ENCODE results near the gene TRMT1. TPM values are rescaled to one million over a fixed set of nuclear protein-coding genes. Genes with fewer than 3 reads are reported as not detected.

TRMT1 gene
- total and polyA plus RNA-seq, 2 of the 8 experiments (the other 6 are each of a cell fraction or from before 2014, with no cell fraction given): 77.4 to 99.3 TPM

GRCh38 chr19:13120031-13120430 is 3.5 kb upstream of the TRMT1 start:
- Histone ChIP-seq H4K5ac (ENCODE audit: insufficient read length, low read depth, low read length) (no peak overlapping the region), H4K91ac (replicated peaks; ENCODE audit: insufficient read length, low read length) (no peak overlapping the region), H3K4ac (replicated peaks; ENCODE audit: insufficient read length, low read depth, low read length) (no peak overlapping the region), H2BK12ac (ENCODE audit: low read depth, low read length) (peak overlapping the region; percentile 97; the same call in 1 of the 2 replicates), H3K9me3 (ENCODE audit: insufficient read depth in 2 of 2, low read depth in 1 of 2, low read length in 1 of 2) (no peaks in the 10 kb centered on the region), H2BK120ac (replicated peaks; ENCODE audit: low read depth, low read length) (no peak overlapping the region), H4K20me1 (replicated peaks in 1 of 2; ENCODE audit: control insufficient read depth in 1 of 2, insufficient read depth in 2 of 2, low read length in 2 of 2) (peaks cover 49 to 51% of the 10 kb centered on the region in 2 experiments), H2BK5ac (ENCODE audit: low read depth, low read length) (peak overlapping the region; percentile 92; the same call in 1 of the 2 replicates), H2AFZ (ENCODE audit: low read length) (no peak overlapping the region), H4K8ac (ENCODE audit: extremely low read depth, insufficient read depth, low read length) (no peak overlapping the region), H3K36me3 (ENCODE audit: control insufficient read depth in 2 of 4, insufficient read depth in 4 of 4, low read length in 3 of 4) (peaks cover 0 to 12% (median 6%) of the 10 kb centered on the region in 4 experiments; a peak in 5 of 8 replicates), H3K18ac (ENCODE audit: extremely low read depth, low read length) (no peak overlapping the region; the same call in 1 of the 2 replicates), H2BK15ac (ENCODE audit: low read length) (0 out of 2 replicates have a peak overlapping the region, but pooled peaks have one; percentile 48), H3K27me3 (replicated peaks in 1 of 4; ENCODE audit: control insufficient read depth in 3 of 4, extremely low read depth in 1 of 4, insufficient read depth in 3 of 4, low read length in 3 of 4) (no peaks in the 10 kb centered on the region), H3K4me1 (replicated peaks in 1 of 4; ENCODE audit: control insufficient read depth in 3 of 4, insufficient read depth in 4 of 4, low read length in 3 of 4) (peaks cover 14 to 39% (median 26%) of the 10 kb centered on the region in 4 experiments), H3K23ac (ENCODE audit: insufficient read length) (no peak overlapping the region), H3K9ac (replicated peaks in 1 of 4; ENCODE audit: extremely low read depth in 1 of 4, low read depth in 3 of 4, low read length in 3 of 4) (no peak overlapping the region), H3K79me1 (ENCODE audit: low read depth, low read length) (peaks cover 41% of the 10 kb centered on the region), H3K4me3 (ENCODE audit: extremely low read depth in 1 of 4, insufficient read depth in 2 of 4, low read depth in 3 of 4, low read length in 4 of 4) (peak overlapping the region in 3 of 4 experiments; percentile 7 to 100 (median 77); a peak in 4 of 8 replicates), H3K23me2 (ENCODE audit: low read depth, low read length) (peaks cover 8% of the 10 kb centered on the region; the same call in 1 of the 2 replicates), H2BK20ac (ENCODE audit: low read length) (0 out of 2 replicates have a peak overlapping the region, but pooled peaks have one; percentile 48), H3K4me2 (ENCODE audit: insufficient read depth in 1 of 2, low read depth in 2 of 2, low read length in 2 of 2) (peak overlapping the region; percentile 70 to 81), H3K27ac (ENCODE audit: low read depth, low read length) (0 out of 2 replicates have a peak overlapping the region, but pooled peaks have one; percentile 32), H3K14ac (ENCODE audit: insufficient read length) (no peak overlapping the region), H3K79me2 (ENCODE audit: control insufficient read depth in 1 of 2, insufficient read depth in 2 of 2, low read length in 2 of 2) (peaks cover 57 to 78% of the 10 kb centered on the region in 2 experiments), H3K56ac (replicated peaks; ENCODE audit: insufficient read length, low read depth, low read length) (no peak overlapping the region), H2AK5ac (ENCODE audit: low read depth, low read length) (peak overlapping the region; percentile 55; the same call in 1 of the 2 replicates)
- 87% methylated on average over 9 of the region's 9 CpGs; no CpG with 5 or more reads in 1 of the 2 experiments for WGBS, 2 experiments (ENCODE audit: extremely low coverage in 1 of 2, insufficient coverage in 1 of 2, insufficient read length in 1 of 2, insufficient replicate concordance in 2 of 2, low coverage in 1 of 2, low lambda C conversion rate in 2 of 2, missing lambda C conversion rate in 1 of 2)
- FAIRE-seq (no peak), DNase-seq (ENCODE audit: low read depth in 1 of 2, low spot score in 2 of 2) (no peak)
- ChIA-PET CTCF (ENCODE audit: partially characterized antibody) (interaction anchor here (0.9 to 2.8 kb wide), 9 partner anchors 9 to 155 kb away, joined by 3 to 7 read pairs (median 4); no protein-coding TSS in a partner anchor), POLR2A (ENCODE audit: partially characterized antibody) (interaction anchor here (0.7 to 19.5 kb wide), 18 partner anchors 12 to 183 kb away, joined by 3 to 228 read pairs (median 4); partner anchors contain the start of genes IER2, LYL1 and STX10)
- TF ChIP-seq TEAD4 (IDR thresholded peaks at IDR 0.05; ENCODE audit: low read depth, low read length) (no peak), MAX (IDR thresholded peaks at IDR 0.05) (no peak), POU5F1 (IDR thresholded peaks at IDR 0.05; ENCODE audit: low read depth, low read length) (no peak), RXRA (IDR thresholded peaks at IDR 0.05; ENCODE audit: insufficient read depth, low read depth, low read length) (no peak), TBP (IDR thresholded peaks at IDR 0.05; ENCODE audit: low read depth, low read length) (no peak), YY1 (IDR thresholded peaks at IDR 0.05; ENCODE audit: low read depth, low read length) (no peak), CBX5 (IDR thresholded peaks at IDR 0.05; ENCODE audit: low read depth, low read length) (no peak)

Measured in H1 (cell line).